Heart right ventricle (tissue), 16 donors: ENCODE measurements around the gene POU6F2. TPM values are rescaled to one million over a fixed set of nuclear protein-coding genes. Genes with fewer than 3 reads are reported as not detected.

Source experiments
- ATAC-seq, 8 donors: fragments of 200-7000 bp; cut with Tn5 transposase; one replicate each; pipeline ENCODE4 v1.9.1; 2020; ENCODE audit warnings: mild to moderate bottlenecking in 8 of 8, moderate library complexity in 8 of 8, moderate number of reproducible peaks in 1 of 8
- DNase-seq, 2 donors: peaks; one replicate each; pipeline ENCODE4 v3.0.0-alpha.2; 2020
- H3K27ac ChIP-seq, 10 donors: fragments of 200-600 bp; sonication (generic) in 2 of 10; one replicate each; pipeline versions ENCODE4 v1.5.0 to v1.8.0; 2020 to 2022; ENCODE audit warnings: mild to moderate bottlenecking in 3 of 10
- H3K27me3 ChIP-seq, 7 donors: fragments of 200-600 bp; one replicate each; pipeline ENCODE4 v1.8.0; 2021 to 2022; ENCODE audit warnings: mild to moderate bottlenecking in 2 of 7
- H3K36me3 ChIP-seq, 9 donors: fragments of 200-600 bp; sonication (generic) in 1 of 9; one replicate each; pipeline versions ENCODE4 v1.5.0 to v1.8.0; 2020 to 2022; ENCODE audit warnings: mild to moderate bottlenecking in 2 of 9
- H3K4me1 ChIP-seq, 9 donors: fragments of 200-600 bp; sonication (generic) in 1 of 9; one replicate each; pipeline versions ENCODE4 v1.5.0 to v1.8.0; 2020 to 2022; ENCODE audit warnings: mild to moderate bottlenecking in 4 of 9
- H3K4me3 ChIP-seq, 10 donors: fragments of 200-600 bp; sonication (generic) in 2 of 10; one replicate each; pipeline versions ENCODE4 v1.5.0 to v1.8.0; 2020 to 2022; ENCODE audit warnings: mild to moderate bottlenecking in 7 of 10, moderate library complexity in 2 of 10
- H3K9me3 ChIP-seq, 11 donors: fragments of 200-600 bp in 10 of 11; sonication (generic) in 2 of 11; one replicate each; pipeline versions ENCODE4 v1.5.0 to v1.8.0; 2013 to 2022; ENCODE audit warnings: mild to moderate bottlenecking in 2 of 11, control low read depth in 1 of 11, moderate library complexity in 1 of 11
- WGBS, 2 donors: extraction: QIAGEN DNeasy Blood & Tissue Kit; methylation state at CpG; one replicate each; pipeline ENCODE4 v1.1.7; 2013; ENCODE audit warnings: inconsistent platforms in 1 of 2; 5-methylcytosine and 5-hydroxymethylcytosine counted together
- intact Hi-C, 10 donors: fragments of 100-400 bp; cut with DNase I; formaldehyde crosslinking; loops; one replicate each; pipeline versions ENCODE4 v1.11.1 to v1.14.2; 2022
- polyA plus RNA-seq, 2 donors: library from polyadenylated mRNA; stranded (reverse); fragments of 200-250 nt; gene quantifications; one replicate each; pipeline ENCODE4 v1.2.3, GENCODE V29; 2013
- total RNA-seq, 10 donors: library from RNA; stranded (reverse); fragmentation: NEBNext Ultra II Directional in 3 of 10; extraction: Animal tissue kit (Norgen Biotek cat#: 25700) in 3 of 10; gene quantifications; one replicate each; pipeline versions ENCODE4 v1.2.1 to v1.2.4, GENCODE V29; 2021 to 2023
- TF ChIP-seq, protein P1 (sequence below), 9 donors: fragments of 200-600 bp; sonication (generic) in 2 of 9; IDR thresholded peaks; one replicate each; pipeline versions ENCODE4 v1.5.0 to v1.8.0; 2021 to 2022; ENCODE audit warnings: antibody characterized with exemption in 9 of 9, mild to moderate bottlenecking in 5 of 9, moderate library complexity in 1 of 9
- donor health status: Arrhythmogenic right ventricular cardiomyopathy.
- donor health status: ischemic (EF 13 %, LVEDD 7.1; RV severe dilation, severe dysfunction).
- donor health status: healthy with polysubstance abuse.
- donor health status: DM: no; HTN: yes; CAD: no.
- donor health status: DM: no; HTN: no; CAD: no.
- donor health status: ischemic (EF 25% LVEDD 6.9; RV normal size, moderate dysfunction).
- donor health status: ischemic (EF 25% LVEDD 5.7; RV mildly dilated, moderate dysfunction).
- donor health status: healthy.
- donor health status: DM: yes; HTN: yes; CAD: no.
- donor health status: Ischemic cardiomyopathy.
- donor health status: ischemic (EF 35%, LVEDD 5.7; RV mildly dilated, moderate dysfunction).
- donor health status: nonischemic (EF 11% LVEDD 7.7; RV severe dilation, severe dysfunction).
- donor health status: DM: yes; HTN: yes; CAD: no.
- donor health status: PGD.
- donor health status: ischemic (EF 29% LVEDD 5.4; RV normal size, mild dysfunction).
- donor health status: nonischemic (EF 23%, LVEDD 6.1; RV moderate dilation, normal function).

The POU6F2 gene
- total and polyA plus RNA-seq, 12 donors, result under 0.01 to 0.83 (median 0.34) TPM

- ATAC-seq (no peak), DNase-seq (no peak)
- H3K4me3 ChIP-seq, result no peak overlapping the region
- no peaks in the 10 kb centered on the region for H3K9me3 ChIP-seq
- intact Hi-C loops, result no loop called here
- no peaks in the 10 kb centered on the region for H3K27me3 ChIP-seq
- no peak overlapping the region for H3K27ac ChIP-seq
- 68 to 85% methylated on average over 2 of the region's 2 CpGs for WGBS, 2 donors
- TF ChIP-seq, protein P1, sequence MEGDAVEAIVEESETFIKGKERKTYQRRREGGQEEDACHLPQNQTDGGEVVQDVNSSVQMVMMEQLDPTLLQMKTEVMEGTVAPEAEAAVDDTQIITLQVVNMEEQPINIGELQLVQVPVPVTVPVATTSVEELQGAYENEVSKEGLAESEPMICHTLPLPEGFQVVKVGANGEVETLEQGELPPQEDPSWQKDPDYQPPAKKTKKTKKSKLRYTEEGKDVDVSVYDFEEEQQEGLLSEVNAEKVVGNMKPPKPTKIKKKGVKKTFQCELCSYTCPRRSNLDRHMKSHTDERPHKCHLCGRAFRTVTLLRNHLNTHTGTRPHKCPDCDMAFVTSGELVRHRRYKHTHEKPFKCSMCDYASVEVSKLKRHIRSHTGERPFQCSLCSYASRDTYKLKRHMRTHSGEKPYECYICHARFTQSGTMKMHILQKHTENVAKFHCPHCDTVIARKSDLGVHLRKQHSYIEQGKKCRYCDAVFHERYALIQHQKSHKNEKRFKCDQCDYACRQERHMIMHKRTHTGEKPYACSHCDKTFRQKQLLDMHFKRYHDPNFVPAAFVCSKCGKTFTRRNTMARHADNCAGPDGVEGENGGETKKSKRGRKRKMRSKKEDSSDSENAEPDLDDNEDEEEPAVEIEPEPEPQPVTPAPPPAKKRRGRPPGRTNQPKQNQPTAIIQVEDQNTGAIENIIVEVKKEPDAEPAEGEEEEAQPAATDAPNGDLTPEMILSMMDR (IDR thresholded peaks at IDR 0.05), result no peak
- no peaks in the 10 kb centered on the region for H3K36me3 ChIP-seq
- no peaks in the 10 kb centered on the region for H3K4me1 ChIP-seq
Observed at GRCh38 chr7:39198556-39198955, 220.8 kb downstream of the POU6F2 start.

GRCh38 chr7:39199006-39199405 is 221.3 kb downstream of the POU6F2 start:
- DNase-seq (no peak), ATAC-seq (no peak)
- Histone ChIP-seq H3K4me3 (no peak overlapping the region), H3K36me3 (no peaks in the 10 kb centered on the region), H3K27me3 (no peaks in the 10 kb centered on the region), H3K9me3 (no peaks in the 10 kb centered on the region), H3K27ac (no peak overlapping the region), H3K4me1 (no peaks in the 10 kb centered on the region)
- 54 to 60% methylated on average over 4 of the region's 4 CpGs for WGBS, 2 donors
- intact Hi-C loops, result no loop called here
- TF ChIP-seq, protein P1 (IDR thresholded peaks at IDR 0.05), result no peak

GRCh38 chr7:39199951-39200350 is 222.2 kb downstream of the POU6F2 start:
- Histone ChIP-seq H3K4me3 (no peak overlapping the region), H3K27me3 (no peaks in the 10 kb centered on the region), H3K4me1 (no peaks in the 10 kb centered on the region), H3K36me3 (no peaks in the 10 kb centered on the region), H3K9me3 (no peaks in the 10 kb centered on the region), H3K27ac (no peak overlapping the region)
- TF ChIP-seq, protein P1 (IDR thresholded peaks at IDR 0.05), result no peak
- no peak for DNase-seq
- intact Hi-C loops, result loop anchor here in 1 of 10 donors (10.0 kb wide), 1 partner anchor 55 kb away; no protein-coding TSS in a partner anchor
- WGBS, 2 donors, result 73 to 79% methylated on average over 5 of the region's 5 CpGs
- no peak for ATAC-seq

DNA sequence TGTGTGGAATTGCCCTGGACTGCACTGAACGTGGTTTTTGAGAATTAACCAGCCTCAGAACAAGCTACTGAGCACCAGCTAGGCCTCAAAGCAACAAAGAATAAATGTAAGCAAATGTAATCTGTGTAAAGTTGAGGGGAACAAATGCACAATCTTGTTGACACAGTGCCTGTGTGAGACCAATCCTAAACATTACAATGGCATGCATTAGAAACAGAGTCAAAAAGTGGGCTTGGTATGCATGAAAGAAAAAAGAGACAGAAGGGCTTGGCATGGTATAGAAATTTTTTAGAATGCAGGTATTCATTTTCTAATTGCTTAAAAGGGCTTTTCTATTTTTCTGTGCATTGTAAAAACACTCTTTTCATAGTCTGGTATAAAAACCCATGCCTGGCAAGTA is 224.3 kb downstream of the POU6F2 start:
- intact Hi-C loops, result loop anchor here in 1 of 10 donors (10.0 kb wide), 1 partner anchor 57 kb away; no protein-coding TSS in a partner anchor
- ATAC-seq (no peak), DNase-seq (no peak)
- Histone ChIP-seq H3K27me3 (no peaks in the 10 kb centered on the region), H3K4me3 (no peak overlapping the region), H3K36me3 (no peaks in the 10 kb centered on the region), H3K27ac (no peak overlapping the region), H3K9me3 (no peaks in the 10 kb centered on the region), H3K4me1 (no peaks in the 10 kb centered on the region)
- 57 to 72% methylated on average over 1 of the region's 1 CpG for whole genome bisulfite sequencing, 2 donors
- TF ChIP-seq, protein P1 (IDR thresholded peaks at IDR 0.05), result no peak
